Pons (tissue), 1 donor: ENCODE data around the gene KNSTRN.
A peak's percentile ranks its signal among the peaks of the same experiment; 100 is the strongest.

Experiments
- DNase-seq: peaks from one replicate; pipeline ENCODE4 v3.0.0-alpha.2; 2016; ENCODE audit warnings: low spot score

KNSTRN gene

DNA sequence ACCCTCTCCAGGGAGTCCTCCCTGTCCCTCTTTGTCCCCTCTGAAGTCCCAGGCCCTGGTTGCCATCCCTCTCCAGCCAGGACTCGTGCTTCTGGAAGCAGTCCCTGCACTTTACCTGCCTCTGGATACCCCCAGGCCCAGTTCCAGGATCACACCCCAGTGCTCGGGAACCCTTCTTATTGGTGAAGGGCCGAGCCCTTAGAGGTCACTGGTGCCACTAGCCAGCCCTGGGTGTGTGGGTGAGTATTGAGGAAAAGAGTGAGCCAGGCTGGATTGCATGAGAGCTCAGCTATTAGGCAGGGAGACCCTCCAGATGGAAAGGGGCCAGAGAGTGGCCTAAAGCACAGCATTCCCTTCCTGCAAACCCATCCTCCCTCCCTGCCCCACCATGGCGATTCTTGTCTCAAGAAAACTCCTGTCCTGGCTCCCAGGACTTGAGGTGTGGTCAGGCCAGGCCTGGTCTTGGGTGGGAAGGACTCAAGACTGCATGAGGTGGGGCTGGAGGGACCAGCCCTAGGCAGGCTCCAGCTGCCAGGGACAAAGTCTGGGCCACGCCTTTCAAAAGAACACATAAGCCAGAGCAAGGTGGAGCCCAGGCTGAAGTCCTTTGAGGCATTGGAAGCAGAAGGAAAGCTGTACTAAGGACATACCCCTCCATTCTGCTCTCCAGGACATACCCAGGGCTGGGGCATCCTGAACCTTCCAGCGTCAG lies 36.5 kb upstream of the KNSTRN start:
- DNase-seq: no peak

DNA sequence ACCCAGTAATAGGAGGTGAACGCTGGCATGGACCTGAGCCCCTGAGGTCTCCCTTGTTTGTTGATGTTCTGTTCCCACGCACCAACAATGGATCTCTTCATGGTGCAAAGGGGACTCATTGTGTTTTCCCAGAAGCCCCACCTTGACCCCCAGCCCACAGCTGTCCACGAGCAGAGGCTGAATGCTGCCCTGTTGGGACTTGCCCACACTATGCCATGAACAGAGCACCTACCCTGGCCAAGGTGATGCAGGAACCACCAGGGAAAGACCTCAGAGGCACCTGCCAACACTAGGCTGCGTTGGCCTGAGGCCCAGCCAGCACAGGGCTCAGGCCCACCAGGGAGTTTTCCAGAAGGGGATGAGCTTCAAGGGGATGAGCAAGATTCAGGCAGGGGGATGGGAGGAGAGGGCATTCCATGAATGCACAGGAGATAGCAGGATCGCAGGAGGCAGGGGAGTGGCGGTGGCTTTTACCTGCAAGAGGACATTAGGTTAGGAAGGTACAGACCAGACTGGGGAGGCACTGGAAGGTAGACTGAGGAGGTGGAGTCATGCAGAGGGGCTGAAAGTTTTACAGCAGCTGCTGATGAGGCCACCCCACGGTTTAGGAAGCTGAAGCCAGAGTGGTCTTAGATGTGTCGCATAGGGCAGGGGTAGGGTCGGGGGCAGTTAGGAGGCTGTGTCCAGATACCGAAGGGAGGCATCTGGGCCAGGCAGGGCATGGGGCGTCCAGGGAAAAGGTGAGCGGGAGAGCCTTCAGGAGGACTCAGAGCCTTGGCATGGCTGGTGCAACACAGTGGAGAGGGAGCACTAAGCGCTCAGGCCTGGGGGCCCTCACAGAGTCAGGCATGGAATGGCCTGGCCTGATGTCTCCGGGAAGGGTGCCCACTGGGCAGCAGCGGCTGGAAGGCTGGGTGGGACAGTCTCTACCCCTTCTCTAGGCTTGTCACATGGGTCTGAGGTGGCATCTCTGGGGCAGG lies 35.7 kb upstream of the KNSTRN start:
- DNase-seq: no peak

DNA sequence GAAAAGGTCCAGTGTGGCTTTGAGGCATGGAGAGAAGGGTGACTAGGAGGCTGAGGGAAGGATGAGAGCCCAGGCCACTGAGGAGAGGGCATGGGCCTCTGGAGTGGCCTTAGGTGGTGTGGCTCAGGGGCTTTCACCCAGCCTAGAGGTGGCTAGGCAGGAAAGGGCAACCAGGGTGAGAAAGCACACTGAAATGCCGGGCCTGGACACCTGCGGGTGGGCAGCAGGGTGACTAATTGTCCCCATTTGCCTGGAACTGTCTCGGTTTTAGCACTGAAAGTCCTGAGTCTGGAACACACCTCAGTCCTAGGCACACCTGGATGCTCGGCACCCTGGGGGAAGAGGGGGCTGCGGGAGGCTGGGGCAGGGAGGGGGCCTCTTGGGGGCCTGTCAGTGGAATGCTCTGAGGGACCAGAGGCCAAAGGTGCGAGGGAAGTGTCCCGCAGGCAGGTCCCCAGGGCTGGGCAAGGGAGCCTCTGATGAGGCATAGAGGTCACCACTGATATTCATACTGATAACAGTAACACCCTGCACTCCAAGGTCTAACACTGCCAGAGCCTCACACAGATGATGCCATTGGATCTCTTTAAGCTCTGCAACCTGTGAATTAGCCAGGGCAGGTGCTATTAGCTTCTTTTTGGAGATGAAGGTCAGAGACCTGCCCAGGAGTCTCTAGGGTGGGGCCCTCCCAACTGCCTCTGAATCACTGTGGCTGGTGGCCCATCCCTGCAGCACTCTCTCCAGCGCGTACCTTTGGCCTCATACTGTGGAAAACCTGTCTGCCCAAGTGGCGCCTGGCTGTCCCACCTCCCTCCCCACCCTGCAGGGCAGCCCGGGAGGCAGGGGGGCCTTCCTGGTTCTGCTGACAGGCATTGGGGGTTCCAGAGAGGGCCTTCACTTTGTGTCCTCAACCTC lies 34.7 kb upstream of the KNSTRN start:
- DNase-seq: no peak

DNA sequence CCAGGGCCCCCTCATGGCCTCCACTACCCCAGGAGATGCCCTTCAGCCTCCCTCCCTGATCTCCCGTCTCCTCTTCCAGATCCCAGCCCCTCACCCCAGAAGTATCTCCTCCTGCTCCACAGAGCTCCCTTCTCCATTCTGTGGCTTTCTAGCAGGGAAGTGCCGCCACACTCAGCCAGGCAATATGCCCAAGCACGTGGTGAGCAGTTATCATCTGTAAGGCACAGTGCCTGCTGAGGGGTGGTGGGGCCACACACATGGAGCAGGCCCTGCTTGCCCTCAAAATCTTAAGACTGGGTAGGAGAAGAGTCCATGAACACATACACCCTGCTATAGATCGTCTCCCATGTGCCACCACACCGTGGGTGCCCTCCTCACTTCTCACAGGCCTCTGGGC lies 34.0 kb upstream of the KNSTRN start:
- no peak for DNase-seq

DNA sequence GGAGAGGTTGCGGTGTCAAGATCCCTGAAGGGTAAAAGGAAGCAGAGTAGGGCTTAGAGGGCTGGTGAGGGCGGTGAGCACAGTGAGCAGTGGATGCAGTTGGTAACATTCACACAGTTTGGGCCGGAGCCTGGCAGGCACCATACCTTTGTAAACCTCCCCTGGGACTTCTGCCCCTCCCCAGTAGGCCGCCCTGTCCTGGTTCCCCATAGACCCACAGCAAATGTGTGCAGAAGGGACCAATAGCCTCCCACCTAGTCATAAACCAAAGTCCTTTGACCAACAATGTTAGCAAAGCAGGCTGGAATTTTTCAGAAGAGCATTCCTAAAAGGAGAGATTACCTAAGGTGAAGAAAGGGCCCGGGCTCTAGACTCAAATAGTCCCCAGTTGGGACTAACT lies 33.4 kb upstream of the KNSTRN start:
- no peak for DNase-seq

DNA sequence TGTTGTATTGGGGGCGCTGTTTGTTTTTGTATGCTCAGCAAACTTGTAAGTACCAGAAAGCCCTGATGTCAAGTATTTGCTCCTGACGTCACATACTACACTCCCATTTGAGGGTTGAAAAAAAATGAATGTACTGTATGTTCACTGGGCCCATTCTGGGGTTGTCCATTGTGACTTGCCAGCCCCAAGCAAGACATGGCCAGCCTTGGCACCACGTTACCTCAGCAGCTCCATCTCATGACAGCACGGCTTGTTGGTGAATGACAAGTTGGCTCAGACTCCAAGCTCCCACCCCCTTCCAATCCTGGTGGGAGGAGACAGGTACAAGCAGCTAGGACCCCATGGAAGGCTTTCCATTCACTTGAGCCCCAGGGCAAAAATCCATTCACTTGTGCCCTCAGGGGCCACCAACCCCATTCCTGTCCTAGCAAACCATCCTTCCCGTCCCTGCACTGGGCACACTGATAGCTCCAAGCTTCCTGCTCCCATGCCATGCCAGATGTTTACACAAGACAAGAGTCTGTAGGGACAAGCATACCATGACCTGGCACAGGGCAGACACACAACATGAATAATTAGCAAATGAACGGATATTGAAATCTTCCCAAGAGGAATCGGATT lies 30.1 kb upstream of the KNSTRN start:
- DNase-seq: no peak

DNA sequence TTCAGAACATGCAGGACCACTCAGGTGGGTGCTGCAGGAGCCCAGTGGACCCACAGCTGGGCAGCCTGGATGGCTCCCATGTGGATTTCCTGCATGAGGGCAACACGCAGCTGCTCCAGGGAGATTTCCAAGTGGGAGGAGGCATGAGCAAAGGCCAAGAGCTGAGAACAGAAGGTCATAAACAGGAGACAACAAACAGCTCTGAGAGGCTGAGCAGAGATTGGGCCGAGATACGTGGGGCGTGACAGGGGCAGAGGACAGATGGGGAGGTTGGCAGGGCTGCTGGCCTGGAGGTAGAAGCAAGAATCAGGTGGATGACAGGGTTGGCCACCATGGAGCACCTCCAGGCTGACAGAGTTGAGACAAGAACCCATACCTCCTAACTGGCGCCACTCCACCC lies 28.8 kb upstream of the KNSTRN start:
- no peak for DNase-seq

DNA sequence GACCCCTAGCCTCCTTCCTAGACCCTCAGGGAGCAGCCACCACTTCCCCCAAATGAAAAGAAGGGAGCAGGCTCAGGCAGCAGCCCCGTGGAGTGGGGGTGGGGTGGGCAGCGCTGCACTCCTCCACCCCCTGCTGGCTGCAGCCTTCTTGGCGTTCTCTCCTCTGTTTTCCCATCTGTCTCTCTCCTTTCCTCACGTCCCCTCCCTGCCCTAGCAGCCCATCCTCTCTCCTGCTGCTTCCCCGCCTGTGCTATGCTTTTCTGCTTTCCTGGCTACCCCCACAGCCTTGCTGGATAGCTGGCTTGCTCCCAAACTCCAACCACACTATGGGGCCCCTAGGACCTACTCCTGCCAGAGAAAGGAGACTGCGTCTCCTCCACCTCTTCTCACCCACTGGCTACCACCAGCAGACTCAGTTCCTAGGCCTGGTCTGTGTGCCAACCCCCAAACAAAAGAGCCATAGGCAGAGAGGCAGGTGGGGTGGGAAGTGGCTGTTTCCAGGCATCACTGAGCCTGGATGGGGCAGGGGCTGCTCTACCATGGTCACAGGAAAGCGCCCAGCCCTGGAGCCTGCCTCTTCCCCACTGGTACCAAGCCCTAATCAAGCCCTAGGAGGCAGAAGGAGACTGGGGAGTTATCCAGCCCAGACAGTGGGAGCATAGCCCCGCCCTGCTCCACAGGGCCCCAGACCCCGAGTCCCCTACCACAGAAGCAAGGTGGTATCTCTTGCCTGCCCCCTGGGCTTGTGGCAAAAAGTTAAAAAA lies 27.9 kb upstream of the KNSTRN start:
- no peak for DNase-seq

DNA sequence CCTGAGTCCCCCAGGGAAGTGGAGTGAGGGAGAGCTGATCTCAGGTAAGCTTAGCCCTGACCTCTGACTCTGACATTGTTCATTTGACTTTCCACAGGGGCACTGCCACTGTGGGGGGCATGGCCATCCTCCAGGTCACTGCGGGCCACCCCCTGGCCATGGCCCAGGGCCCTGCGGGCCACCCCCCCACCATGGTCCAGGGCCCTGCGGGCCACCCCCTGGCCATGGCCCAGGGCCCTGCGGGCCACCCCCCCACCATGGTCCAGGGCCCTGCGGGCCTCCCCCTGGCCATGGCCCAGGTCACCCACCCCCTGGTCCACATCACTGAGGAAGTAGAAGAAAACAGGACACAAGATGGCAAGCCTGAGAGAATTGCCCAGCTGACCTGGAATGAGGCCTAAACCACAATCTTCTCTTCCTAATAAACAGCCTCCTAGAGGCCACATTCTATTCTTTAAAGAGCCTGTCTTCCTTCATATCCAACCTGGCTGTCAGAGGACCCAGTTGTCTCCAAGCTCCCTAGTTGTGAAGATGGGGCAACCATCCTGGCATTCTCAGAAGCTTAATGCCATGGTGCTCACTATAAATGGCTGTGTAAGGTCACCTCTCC lies 26.4 kb upstream of the KNSTRN start:
- no peak for DNase-seq

DNA sequence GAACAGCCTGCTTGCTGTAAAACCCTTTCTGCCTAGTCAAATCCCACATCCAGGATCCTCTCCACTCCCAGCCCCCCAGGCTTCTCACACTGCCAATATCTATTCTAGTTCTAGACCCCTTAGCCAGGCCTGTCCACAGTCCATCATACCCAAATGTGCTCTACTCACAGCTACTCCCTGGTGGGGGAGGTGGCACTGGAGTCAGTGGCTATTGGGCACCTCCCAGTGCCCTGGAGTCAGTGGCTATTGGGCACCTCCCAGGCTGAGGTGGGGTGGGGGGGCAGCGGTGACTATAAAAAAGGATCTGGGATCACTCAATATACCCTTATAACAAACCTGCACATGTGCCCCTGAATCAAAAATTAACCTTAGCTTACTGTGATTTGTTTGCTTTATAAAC lies 25.3 kb upstream of the KNSTRN start:
- DNase-seq: no peak

DNA sequence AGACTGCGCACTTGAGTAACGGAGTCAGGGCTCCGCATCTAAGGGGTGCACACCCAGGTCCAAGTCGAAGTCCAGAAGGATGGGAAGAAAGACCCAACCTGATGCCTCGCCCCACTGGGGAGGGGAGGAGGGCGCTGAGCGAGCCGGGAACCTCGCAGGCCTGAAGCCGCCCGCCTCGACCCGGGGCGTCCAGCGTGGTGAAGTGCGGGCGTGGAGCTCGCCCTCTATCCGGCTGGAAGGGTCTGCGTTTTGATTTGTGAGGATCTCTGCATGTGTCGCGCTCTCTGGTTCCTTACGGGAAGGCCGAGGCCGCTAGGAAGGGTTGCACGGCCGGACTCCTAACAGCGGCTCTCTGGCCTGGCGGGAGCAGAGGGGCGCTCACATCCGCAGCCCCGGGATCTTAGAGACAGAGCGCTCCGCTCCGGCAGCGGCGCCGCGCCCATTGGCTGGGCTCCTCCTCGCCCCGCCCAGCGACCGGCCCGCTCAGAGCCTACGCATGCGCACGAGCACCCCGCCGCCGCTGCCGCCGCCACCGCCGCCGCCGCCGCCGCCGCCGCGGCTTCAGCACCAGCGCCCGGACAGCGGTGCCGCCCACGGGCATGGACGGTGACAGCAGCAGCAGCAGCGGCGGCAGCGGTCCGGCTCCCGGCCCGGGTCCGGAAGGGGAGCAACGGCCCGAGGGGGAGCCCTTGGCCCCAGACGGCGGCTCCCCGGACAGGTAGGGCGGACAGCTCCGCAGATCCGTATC lies 24.6 kb upstream of the KNSTRN start, which contains the start of gene DISP2:
Gene DISP2, plus strand, starts transcription at position 497 of the 748 bp plus-strand sequence. Its CDS starts 103 bp downstream, at position 600.
- peak; percentile 66 for DNase-seq

DNA sequence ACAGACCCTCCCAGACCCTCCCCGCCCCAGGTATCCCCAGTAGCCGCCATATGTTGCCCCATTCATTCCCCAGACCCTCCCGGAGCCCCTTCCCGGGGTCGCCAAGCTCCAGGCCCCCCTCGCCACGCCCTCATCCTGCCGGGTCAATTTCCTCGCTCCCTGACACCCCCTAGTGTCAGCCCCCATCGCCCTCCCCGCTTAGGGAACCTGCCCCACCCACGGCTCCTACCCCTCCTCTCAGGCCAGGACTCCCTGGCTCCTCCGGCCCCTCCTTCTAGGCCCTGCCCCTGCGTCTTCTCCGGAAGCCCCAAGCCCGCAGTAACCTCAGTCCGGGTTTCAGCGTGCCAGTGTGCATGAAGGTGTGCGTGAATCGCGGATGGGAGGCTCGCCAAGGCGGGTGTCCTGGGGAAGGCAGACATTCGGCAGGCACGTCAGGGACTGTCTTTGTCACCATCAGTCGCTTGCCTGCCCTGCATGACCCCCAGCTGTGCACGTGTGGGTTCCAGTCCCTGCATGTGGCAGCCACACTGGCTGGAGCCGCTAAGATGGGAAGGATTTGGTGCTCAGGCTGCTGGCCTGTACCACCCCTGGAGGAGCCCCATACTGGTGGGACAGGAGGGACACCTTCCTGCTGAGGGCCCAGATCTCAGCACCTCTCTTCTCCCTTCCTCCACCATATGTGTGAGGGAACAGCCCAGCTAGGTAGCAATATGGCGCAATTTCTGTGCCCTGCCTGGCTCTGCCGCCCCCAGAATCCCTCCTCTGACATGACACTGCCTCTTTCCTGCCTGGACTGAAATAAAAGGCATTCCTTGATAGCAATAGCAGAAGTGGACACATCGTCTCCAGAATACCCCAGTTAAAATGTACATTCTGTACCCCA lies 23.8 kb upstream of the KNSTRN start:
- DNase-seq: no peak

DNA sequence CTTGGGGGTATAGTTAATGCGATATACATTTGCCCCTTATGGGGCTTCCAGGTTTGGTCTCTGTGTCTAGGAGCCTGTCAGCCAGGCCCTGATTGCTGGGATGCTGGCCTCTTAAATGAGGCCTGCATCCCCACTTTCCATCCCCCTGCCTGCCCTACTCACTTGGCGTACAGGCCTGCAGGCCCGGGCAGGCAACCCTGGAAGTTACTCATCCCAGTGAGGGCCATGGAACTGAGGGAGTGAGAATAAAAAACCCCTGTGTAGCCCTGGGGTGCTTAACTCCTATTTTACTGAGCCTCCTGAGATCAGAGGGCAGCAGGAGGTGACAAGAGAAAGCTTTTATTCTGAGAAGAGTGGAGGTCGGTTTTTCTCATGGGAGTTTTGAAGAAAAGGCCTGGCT lies 22.5 kb upstream of the KNSTRN start:
- DNase-seq: no peak

DNA sequence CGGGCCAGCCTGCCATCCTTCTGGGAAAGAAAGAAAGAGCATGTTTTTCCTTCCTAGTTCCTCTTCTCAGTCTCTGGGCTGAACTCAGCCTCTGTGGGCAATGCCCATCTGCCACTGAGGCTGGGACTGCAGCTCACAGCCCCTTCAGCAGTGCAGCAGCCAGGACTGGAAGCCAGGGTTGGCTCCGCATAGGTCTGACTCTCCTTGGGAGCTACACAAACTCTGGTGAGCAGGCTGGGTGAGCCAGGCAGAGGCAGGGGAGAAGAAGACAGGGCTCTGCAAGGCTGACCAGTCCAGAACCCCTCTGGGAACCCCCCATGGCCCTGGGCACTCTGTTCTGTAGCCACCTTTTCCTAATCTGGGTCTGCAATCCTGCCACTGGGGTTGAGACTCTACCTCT lies 20.9 kb upstream of the KNSTRN start:
- no peak for DNase-seq

DNA sequence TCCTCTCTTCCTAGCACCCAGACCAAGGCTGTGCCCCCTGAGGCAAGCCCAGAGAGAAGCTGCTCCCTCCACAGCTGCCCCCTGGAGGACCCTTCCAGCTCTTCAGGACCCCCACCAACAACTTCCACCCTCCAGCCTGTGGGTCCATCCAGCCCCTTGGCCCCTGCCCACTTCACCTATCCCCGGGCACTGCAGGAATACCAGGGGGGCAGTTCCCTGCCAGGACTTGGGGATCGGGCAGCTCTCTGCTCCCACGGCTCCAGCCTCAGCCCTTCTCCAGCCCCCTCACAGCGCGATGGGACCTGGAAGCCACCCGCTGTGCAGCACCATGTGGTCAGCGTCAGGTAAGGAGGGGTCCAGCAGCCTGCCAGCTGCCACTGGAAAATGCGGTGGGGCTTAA lies 18.9 kb upstream of the KNSTRN start:
- DNase-seq: no peak

DNA sequence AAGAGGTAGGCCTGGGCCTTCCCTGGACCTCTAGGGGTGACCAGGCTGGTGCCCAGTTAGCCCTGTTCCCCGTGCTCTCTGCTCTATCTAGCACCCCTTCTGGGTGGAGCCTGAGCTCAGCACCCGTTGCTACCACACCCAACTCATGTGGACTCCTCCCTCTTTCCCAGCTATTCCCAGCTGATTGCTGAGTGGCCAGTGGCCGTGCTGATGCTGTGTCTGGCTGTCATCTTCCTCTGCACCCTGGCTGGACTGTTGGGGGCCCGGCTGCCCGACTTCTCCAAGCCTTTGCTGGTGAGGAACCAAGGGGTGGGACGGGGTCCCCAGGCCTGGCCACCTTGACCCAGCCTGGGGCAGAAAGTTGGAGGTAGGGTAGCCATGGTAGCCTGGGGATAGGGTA lies 18.3 kb upstream of the KNSTRN start:
- DNase-seq: no peak

DNA sequence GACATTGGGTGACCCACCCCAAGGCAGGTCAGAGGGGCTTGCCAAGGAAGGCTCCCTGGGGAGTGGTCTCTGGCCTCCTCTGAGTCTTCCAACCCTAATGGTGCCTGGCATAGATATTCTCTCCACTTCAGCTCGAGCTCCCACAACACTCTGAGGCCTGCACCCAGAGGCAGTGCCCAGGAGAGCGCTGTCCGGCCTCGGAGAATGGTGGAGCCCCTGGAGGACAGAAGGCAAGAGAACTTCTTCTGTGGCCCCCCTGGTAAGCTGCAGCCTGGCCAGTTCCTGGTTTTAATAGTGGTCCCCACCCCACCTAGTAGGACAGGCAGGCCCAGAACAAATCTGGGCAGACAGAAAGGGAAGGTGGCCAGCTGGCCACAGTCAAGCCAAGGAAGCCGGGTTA lies 17.5 kb upstream of the KNSTRN start:
- no peak for DNase-seq

DNA sequence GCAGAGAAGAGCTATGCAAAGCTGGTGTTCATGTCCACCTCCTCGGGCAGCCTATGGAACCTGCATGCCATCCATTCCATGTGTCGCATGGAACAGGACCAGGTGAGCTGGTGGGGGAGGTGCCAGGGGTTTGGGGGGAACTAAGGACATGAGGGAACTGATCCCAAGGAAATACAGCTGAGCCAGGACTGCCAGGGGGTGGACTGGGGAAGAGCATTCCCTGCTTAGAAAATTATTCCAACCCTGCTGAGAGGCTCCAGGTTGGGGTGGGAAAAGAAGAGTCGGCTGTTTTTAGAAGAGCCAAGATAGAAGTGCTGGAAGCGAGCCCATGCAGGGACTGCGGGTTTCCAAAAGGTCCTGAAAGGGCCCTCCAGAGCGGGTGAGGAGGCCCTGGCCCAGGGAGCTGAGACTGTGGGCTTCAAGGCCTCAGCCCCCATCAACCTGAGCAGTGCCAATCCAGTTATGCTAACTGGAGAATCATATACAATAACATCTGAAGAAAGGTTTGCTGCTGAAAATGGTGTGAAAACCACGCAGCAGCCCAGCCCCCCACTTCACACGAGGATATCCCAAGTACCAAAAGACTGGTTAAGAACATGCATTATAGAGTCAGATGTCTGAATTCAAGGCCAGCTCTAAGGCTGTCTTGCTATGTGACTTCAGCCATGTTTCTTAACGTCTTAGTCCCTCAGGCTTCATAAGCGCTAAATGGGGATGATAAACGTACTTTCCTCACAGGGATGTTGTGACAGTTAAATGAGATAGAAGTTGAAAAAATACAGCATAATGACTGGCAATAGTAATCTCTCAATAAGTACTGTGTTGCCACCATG lies 16.7 kb upstream of the KNSTRN start:
- DNase-seq: no peak
